ENCODE measurements around the gene PRR23E.

Gene PRR23E

DNA sequence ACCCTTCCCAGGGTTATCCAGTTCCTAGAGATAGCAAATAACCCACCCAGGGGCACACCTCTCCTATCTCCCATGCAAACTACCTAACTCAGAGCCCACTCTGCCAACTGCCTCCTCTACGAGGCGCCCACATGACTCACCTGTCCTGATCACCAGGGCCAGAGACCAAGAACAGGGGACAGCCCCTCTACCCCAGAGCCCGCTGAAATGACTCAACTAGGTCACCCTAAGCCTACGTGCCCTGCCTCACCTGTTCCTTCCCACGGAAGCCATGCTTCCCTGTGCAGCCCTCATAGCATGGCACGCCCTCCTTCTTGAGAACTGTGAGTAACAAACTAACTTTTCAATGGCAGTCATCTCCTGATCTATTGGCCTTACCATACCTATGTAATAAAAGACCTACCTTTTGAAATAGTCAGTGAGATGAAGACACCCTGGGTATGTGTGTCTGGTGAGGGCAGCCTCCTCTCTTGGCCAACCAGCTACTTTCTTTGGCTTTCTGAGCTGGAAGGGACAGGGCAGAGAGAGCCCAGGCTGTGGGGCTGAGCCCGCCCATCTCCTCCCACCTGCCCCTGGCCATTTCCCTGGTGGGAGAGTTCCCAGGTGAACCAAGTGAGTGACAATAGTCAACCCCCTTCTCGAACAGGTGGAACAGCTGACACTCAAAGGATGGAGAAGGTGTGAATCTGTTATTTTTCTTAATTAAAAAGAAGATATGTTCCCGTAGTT is 25.5 kb upstream of the PRR23E start:
- CTCF ChIA-PET, result interaction anchor here (0.6 kb wide), 1 partner anchor 513 kb away, joined by 3 read pairs; no protein-coding TSS in a partner anchor
- no peak for DNase-seq (ENCODE audit: extremely low spot score)
- TF ChIP-seq FOXM1 (IDR thresholded peaks at IDR 0.05; ENCODE audit: borderline replicate concordance), result no peak
- TF ChIP-seq FOXA1 (IDR thresholded peaks at IDR 0.05), result no peak
- TF ChIP-seq ELF4 (IDR thresholded peaks at IDR 0.05), result no peak
- no peak for TF ChIP-seq L3MBTL2 (conservative IDR thresholded peaks at IDR 0.05)
- no peak for TF ChIP-seq NFRKB (IDR thresholded peaks at IDR 0.05)
- TF ChIP-seq TARDBP (IDR thresholded peaks at IDR 0.05), result no peak
- no peak for TF ChIP-seq SP1 (IDR thresholded peaks at IDR 0.05)
- no peak for TF ChIP-seq ZNF384 (IDR thresholded peaks at IDR 0.05)
- TF ChIP-seq, protein P1, sequence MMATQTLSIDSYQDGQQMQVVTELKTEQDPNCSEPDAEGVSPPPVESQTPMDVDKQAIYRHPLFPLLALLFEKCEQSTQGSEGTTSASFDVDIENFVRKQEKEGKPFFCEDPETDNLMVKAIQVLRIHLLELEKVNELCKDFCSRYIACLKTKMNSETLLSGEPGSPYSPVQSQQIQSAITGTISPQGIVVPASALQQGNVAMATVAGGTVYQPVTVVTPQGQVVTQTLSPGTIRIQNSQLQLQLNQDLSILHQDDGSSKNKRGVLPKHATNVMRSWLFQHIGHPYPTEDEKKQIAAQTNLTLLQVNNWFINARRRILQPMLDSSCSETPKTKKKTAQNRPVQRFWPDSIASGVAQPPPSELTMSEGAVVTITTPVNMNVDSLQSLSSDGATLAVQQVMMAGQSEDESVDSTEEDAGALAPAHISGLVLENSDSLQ (IDR thresholded peaks at IDR 0.05), result no peak
- TF ChIP-seq BHLHE40 (IDR thresholded peaks at IDR 0.05; ENCODE audit: borderline replicate concordance), result no peak
- TF ChIP-seq CTBP1 (IDR thresholded peaks at IDR 0.05; ENCODE audit: borderline replicate concordance), result no peak
- TF ChIP-seq ARNT (IDR thresholded peaks at IDR 0.05), result no peak
- TF ChIP-seq LEF1 (IDR thresholded peaks at IDR 0.05; ENCODE audit: borderline replicate concordance), result no peak
- TF ChIP-seq FOXK2 (IDR thresholded peaks at IDR 0.05), result no peak
- no peak for TF ChIP-seq SUZ12 (IDR thresholded peaks at IDR 0.05)
- TF ChIP-seq HDGF (IDR thresholded peaks at IDR 0.05; ENCODE audit: borderline replicate concordance), result no peak
- POLR2A ChIA-PET, result no interaction called here

DNA sequence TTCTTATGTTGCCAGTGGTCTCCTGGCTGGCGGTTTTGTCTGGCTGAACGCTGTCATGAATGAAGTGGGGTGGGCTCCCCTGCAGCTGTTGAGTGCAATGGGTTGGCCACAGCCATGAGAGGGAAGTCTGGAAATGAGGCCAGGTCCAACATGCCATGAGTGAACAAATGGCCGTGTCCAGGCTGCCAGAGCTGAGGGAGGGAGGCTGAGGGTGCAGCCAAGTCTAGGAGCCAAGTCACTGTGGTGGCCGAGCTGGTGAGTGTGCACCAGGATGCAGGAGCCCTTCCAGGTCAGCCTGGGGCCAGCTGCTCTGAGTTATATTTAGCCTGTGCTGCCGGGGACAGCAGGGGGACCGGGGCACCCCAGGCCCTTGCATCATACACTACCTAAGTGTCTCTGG is 24.7 kb upstream of the PRR23E start:
- POLR2A ChIA-PET, result no interaction called here
- no peak for DNase-seq (ENCODE audit: extremely low spot score)
- TF ChIP-seq ARNT (IDR thresholded peaks at IDR 0.05), result no peak
- TF ChIP-seq FOXM1 (IDR thresholded peaks at IDR 0.05; ENCODE audit: borderline replicate concordance), result no peak
- no peak for TF ChIP-seq BHLHE40 (IDR thresholded peaks at IDR 0.05; ENCODE audit: borderline replicate concordance)
- TF ChIP-seq CTBP1 (IDR thresholded peaks at IDR 0.05; ENCODE audit: borderline replicate concordance), result no peak
- no peak for TF ChIP-seq TARDBP (IDR thresholded peaks at IDR 0.05)
- TF ChIP-seq FOXK2 (IDR thresholded peaks at IDR 0.05), result no peak
- TF ChIP-seq NFRKB (IDR thresholded peaks at IDR 0.05), result no peak
- no peak for TF ChIP-seq FOXA1 (IDR thresholded peaks at IDR 0.05)
- TF ChIP-seq SP1 (IDR thresholded peaks at IDR 0.05), result no peak
- TF ChIP-seq, protein P1 (IDR thresholded peaks at IDR 0.05), result no peak
- no peak for TF ChIP-seq L3MBTL2 (conservative IDR thresholded peaks at IDR 0.05)
- TF ChIP-seq ZNF384 (IDR thresholded peaks at IDR 0.05), result no peak
- TF ChIP-seq LEF1 (IDR thresholded peaks at IDR 0.05; ENCODE audit: borderline replicate concordance), result no peak
- no peak for TF ChIP-seq ELF4 (IDR thresholded peaks at IDR 0.05)
- no peak for TF ChIP-seq SUZ12 (IDR thresholded peaks at IDR 0.05)
- CTCF ChIA-PET, result no interaction called here

DNA sequence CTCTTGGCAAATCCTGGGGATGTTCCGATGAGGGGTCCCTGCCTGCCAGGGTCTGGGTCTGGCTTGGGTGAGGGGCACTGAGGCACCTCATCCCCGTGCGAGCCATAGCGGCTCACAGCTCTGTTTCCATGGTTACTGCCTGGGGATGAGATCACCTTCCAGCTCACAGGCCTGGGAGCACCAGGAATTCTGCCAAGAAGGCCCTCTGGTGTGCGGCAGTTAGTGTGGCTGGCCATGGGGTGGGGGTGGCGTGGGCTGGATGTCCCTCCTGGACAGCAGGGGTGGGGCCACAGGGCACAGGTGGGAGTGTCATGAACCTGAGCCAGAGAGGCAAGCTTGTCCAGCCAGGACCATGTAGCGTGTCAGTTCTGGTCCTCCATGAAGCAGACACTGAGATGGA is 22.1 kb upstream of the PRR23E start:
- POLR2A ChIA-PET, result no interaction called here

DNA sequence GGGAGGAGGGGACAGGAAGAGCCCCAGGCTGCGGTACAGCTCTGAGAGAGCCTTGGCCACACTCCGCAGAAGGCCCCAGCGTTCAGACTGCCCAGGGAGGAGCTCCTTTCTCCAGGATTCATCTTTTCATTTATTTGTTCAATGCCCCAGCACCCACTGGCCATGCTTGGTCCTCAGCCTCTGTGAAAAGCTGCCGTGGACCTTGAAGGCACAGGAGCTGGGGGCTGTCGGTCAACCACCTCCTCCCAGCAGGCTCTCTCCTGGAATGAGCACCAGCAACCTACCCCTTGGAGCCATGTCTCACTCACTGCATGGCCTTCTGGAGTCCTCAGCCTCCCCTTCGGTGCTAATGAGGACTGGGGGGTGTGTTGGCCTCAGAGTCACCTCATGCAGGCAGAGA is 21.6 kb upstream of the PRR23E start:
- POLR2A ChIA-PET, result no interaction called here
- CTCF ChIA-PET, result no interaction called here
- DNase-seq (ENCODE audit: extremely low spot score), result no peak
- TF ChIP-seq TARDBP (IDR thresholded peaks at IDR 0.05) (no peak), NFRKB (IDR thresholded peaks at IDR 0.05) (no peak), CTBP1 (IDR thresholded peaks at IDR 0.05; ENCODE audit: borderline replicate concordance) (no peak)

More for the DNA sequence above, 22.1 kb upstream of the PRR23E start:
- no peak for TF ChIP-seq TARDBP (IDR thresholded peaks at IDR 0.05)
- TF ChIP-seq, protein P1 (IDR thresholded peaks at IDR 0.05), result no peak
- no peak for TF ChIP-seq CTBP1 (IDR thresholded peaks at IDR 0.05; ENCODE audit: borderline replicate concordance)
- TF ChIP-seq ARNT (IDR thresholded peaks at IDR 0.05), result no peak
- no peak for TF ChIP-seq SUZ12 (IDR thresholded peaks at IDR 0.05)
- CTCF ChIA-PET, result no interaction called here
- DNase-seq (ENCODE audit: extremely low spot score), result no peak

DNA sequence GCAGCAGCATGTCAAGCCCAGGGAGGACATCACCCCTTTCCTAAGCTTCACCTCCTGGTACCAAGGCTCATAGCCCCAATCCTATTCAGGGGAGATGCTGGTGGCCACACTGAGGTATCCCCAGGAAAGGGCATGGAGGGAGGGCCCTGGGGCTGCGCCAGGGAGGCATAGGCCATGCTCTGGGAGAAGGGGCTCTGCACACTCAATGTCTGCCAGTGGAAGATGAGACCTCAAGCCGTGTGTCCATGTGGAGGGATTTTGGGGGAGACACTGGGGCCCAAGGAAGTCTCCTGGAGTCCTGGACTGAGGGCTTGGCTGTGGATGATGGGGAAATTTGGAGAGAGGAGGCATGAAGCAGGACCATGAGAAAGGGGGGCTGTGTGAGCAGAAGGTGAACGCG is 21.2 kb upstream of the PRR23E start:
- TF ChIP-seq HDGF (IDR thresholded peaks at IDR 0.05; ENCODE audit: borderline replicate concordance) (no peak), BHLHE40 (IDR thresholded peaks at IDR 0.05; ENCODE audit: borderline replicate concordance) (no peak), FOXA1 (IDR thresholded peaks at IDR 0.05) (no peak), ZNF384 (IDR thresholded peaks at IDR 0.05) (no peak), TARDBP (IDR thresholded peaks at IDR 0.05) (no peak), ARNT (IDR thresholded peaks at IDR 0.05) (no peak), CTBP1 (IDR thresholded peaks at IDR 0.05; ENCODE audit: borderline replicate concordance) (no peak), SUZ12 (IDR thresholded peaks at IDR 0.05) (no peak), FOXM1 (IDR thresholded peaks at IDR 0.05; ENCODE audit: borderline replicate concordance) (no peak), NFRKB (IDR thresholded peaks at IDR 0.05) (no peak), SP1 (IDR thresholded peaks at IDR 0.05) (no peak), LEF1 (IDR thresholded peaks at IDR 0.05; ENCODE audit: borderline replicate concordance) (no peak)
- CTCF ChIA-PET, result no interaction called here
- POLR2A ChIA-PET, result no interaction called here
- peak; percentile 3 for DNase-seq (ENCODE audit: extremely low spot score)

DNA sequence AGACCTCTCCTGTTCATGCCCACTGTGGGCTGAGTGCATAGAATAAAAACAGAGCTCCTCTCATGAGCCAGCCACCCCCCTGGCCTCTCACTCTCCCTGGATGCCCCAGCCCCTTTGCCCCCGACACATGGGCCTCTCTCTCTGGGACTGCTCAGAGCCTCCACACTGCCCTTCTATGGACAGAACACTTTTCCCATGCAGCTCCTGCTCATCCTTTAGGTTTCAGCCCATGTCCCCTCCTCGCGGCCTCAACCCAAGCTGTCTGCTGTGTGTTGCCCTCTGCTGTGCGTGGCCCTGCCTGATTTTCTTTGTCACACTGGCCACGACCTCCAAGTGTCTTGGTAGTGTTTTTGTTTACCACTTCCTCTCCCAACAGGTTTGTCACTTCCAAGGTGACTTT is 20.7 kb upstream of the PRR23E start:
- no peak for TF ChIP-seq TARDBP (IDR thresholded peaks at IDR 0.05)
- no peak for TF ChIP-seq HDGF (IDR thresholded peaks at IDR 0.05; ENCODE audit: borderline replicate concordance)
- TF ChIP-seq LEF1 (IDR thresholded peaks at IDR 0.05; ENCODE audit: borderline replicate concordance), result no peak
- no peak for TF ChIP-seq L3MBTL2 (conservative IDR thresholded peaks at IDR 0.05)
- TF ChIP-seq CTBP1 (IDR thresholded peaks at IDR 0.05; ENCODE audit: borderline replicate concordance), result no peak
- no peak for TF ChIP-seq SP1 (IDR thresholded peaks at IDR 0.05)
- TF ChIP-seq BHLHE40 (IDR thresholded peaks at IDR 0.05; ENCODE audit: borderline replicate concordance), result no peak
- ChIA-PET POLR2A (no interaction called here), CTCF (no interaction called here)
- peak; percentile 3 for DNase-seq (ENCODE audit: extremely low spot score)
